Body of pancreas (tissue), 4 donors: ENCODE measurements around the gene LFNG. TPM values are rescaled to one million over a fixed set of nuclear protein-coding genes. Genes with fewer than 3 reads are reported as not detected.

Experiments
- ATAC-seq: fragments of 150-250 bp; one replicate; pipeline ENCODE4 v1.9.1; 2016
- DNase-seq, 4 donors: peaks; one replicate each; pipeline ENCODE4 v3.0.0-alpha.2; 2019
- H3K27ac ChIP-seq, 4 donors: fragments of 200-600 bp; sonication (generic); 1 replicate in 3 of 4; 2 replicates in 1 of 4; pipeline versions ENCODE4 v1.5.1 to v1.6.1; 2016 to 2019; ENCODE audit warnings: mild to moderate bottlenecking in 1 of 4, mixed read lengths in 1 of 4, moderate library complexity in 1 of 4
- H3K27me3 ChIP-seq, 2 donors: fragments of 200-600 bp; sonication (generic); one replicate each; pipeline ENCODE4 v1.6.0; 2016; ENCODE audit warnings: mild to moderate bottlenecking in 1 of 2
- H3K36me3 ChIP-seq, 2 donors: fragments of 200-600 bp; sonication (generic); replicated peaks in 1 of 2; 2 replicates each; pipeline ENCODE4 v1.5.1; 2016; ENCODE audit warnings: low read depth in 2 of 2; ENCODE audit not compliant: insufficient read depth in 1 of 2
- H3K4me1 ChIP-seq: fragments of 200-600 bp; sonication (generic); one replicate; pipeline ENCODE4 v1.6.0; 2016
- H3K4me3 ChIP-seq, 2 donors: fragments of 200-600 bp; sonication (generic); 1 replicate in 1 of 2; 2 replicates in 1 of 2; pipeline ENCODE4 v1.5.1; 2016 to 2019
- H3K9me3 ChIP-seq, 3 donors: fragments of 200-600 bp; sonication (generic); 1 replicate in 2 of 3; 2 replicates in 1 of 3; pipeline ENCODE4 v1.5.1; 2016
- POLR2A ChIP-seq, 3 donors: fragments of 450-650 bp; IDR thresholded peaks; one replicate each; pipeline ENCODE4 v1.6.1; 2016; ENCODE audit warnings: antibody characterized with exemption in 3 of 3, mild to moderate bottlenecking in 2 of 3
- WGBS, 2 donors: methylation state at CpG; one replicate each; pipeline ENCODE4 v1.1.5; 2017; 5-methylcytosine and 5-hydroxymethylcytosine counted together
- intact Hi-C: fragments of 100-400 bp; cut with DNase I; formaldehyde crosslinking; loops from one replicate; pipeline ENCODE4 v1.15.1; 2023
- total RNA-seq, 2 donors: library from RNA; depleted of rRNA; stranded (reverse); fragments of >200 nt; gene quantifications; one replicate each; pipeline ENCODE4 v1.1.0, GENCODE V29; 2016
- TF ChIP-seq, protein P1 (sequence below), 7 experiments: fragments of 450-650 bp in 4 of 7; fragments of 200-600 bp in 3 of 7; sonication (generic) in 3 of 7; IDR thresholded peaks; one replicate each; pipeline ENCODE4 v1.5.1; 2016 to 2019; ENCODE audit warnings: antibody characterized with exemption in 7 of 7

Gene LFNG
- total RNA-seq, 2 donors from 2014 or later = 47.8 to 142 TPM

DNA sequence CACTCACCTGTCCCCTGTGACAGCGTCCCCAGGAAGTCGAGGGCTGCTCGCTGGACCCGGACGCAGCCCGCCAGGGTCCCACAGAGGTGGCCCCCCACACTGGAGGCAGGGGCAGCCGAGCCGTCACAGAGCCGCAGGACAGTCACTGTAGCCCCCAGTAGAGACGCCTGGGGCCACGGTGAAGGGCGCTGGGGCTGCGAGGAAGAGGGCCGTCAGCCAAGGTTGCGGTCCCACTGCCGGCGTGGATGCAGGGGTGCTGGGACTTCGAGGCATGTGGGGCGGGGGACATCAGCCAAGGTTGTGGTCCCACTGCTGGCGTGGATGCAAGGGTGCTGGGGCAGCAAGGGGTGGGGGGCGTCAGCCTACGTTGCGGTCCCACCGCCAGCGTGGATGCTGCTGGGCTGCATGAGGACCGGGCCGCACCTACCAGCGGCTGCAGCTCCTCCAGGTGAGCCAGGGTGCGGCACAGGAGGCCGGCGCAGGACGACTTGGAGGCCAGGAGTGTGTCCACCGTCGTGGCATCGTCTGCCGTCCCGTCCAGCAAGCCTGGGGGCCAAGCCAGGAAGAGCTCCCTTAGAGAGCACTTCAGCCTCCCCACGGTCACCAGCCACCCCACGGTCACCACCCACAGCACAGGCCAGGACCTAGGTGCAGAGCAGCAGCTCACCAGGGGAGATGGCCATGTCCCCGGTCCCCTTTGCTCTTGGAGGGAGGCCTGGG lies 21.9 kb downstream of the LFNG start:
- TF ChIP-seq, protein P1, sequence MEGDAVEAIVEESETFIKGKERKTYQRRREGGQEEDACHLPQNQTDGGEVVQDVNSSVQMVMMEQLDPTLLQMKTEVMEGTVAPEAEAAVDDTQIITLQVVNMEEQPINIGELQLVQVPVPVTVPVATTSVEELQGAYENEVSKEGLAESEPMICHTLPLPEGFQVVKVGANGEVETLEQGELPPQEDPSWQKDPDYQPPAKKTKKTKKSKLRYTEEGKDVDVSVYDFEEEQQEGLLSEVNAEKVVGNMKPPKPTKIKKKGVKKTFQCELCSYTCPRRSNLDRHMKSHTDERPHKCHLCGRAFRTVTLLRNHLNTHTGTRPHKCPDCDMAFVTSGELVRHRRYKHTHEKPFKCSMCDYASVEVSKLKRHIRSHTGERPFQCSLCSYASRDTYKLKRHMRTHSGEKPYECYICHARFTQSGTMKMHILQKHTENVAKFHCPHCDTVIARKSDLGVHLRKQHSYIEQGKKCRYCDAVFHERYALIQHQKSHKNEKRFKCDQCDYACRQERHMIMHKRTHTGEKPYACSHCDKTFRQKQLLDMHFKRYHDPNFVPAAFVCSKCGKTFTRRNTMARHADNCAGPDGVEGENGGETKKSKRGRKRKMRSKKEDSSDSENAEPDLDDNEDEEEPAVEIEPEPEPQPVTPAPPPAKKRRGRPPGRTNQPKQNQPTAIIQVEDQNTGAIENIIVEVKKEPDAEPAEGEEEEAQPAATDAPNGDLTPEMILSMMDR (IDR thresholded peaks at IDR 0.05) = no peak
- no peak for TF ChIP-seq POLR2A (IDR thresholded peaks at IDR 0.05)
- intact Hi-C loops = no loop called here
- peaks cover 6 to 23% of the 10 kb centered on the region in 2 donors for H3K36me3 ChIP-seq
- no peaks in the 10 kb centered on the region for H3K27me3 ChIP-seq
- H3K9me3 ChIP-seq = no peaks in the 10 kb centered on the region
- H3K4me1 ChIP-seq = no peaks in the 10 kb centered on the region
- 91 to 93% methylated on average over 7 to 39 of the region's 40 CpGs for WGBS, 2 donors
- H3K4me3 ChIP-seq = no peak overlapping the region
- H3K27ac ChIP-seq = no peak overlapping the region
- DNase-seq (peak in 1 of 4 donors; percentile 13), ATAC-seq (no peak)

DNA sequence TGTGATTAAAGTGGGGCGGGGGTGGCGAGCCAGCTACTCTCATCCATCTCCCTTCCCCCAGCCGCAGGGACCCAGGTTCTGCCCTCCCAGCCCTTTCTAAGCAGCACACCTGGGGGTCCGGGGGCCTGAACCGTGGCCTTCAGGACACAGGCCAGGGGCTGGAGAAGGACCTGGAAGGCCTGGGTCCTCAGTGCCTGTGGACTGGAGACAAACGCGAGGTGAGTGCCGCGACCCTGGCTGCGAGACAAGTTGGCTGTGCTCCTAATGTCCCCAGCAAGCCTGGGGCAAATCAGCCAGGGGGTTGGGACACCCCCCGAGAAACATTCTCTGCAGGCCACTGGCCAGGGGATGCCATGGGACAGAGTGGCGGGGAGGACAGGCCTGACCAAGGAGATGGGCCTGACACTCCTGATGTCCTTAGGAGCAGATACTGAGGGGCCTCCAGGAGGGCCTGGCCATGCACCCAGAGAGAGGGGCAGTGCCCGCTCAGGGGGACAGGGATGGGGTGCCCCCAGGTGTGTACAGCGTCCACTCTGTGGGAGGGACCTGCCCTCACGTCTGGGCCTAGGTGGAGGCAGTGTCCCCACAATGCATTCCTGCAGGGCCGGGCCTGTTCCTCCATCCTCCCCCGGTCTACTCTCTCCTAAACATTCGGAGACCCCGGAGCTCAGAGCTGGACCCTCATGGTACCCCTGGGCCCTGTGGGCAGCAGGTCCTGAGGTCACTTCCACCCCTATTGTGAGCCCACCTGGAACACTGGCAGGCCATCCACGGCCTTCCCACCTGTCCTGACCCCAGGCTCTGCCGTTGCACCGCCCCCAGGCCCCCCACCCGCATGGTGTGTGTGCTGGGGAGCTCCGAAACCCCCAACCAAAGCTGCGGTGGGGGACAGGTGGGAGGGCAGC lies 22.7 kb downstream of the LFNG start:
- H3K27me3 ChIP-seq = no peaks in the 10 kb centered on the region
- no peaks in the 10 kb centered on the region for H3K4me1 ChIP-seq
- DNase-seq = peak in 1 of 4 donors; percentile 10
- no peaks in the 10 kb centered on the region for H3K9me3 ChIP-seq
- no peak overlapping the region for H3K27ac ChIP-seq
- TF ChIP-seq, protein P1 (IDR thresholded peaks at IDR 0.05) = no peak
- no peak for TF ChIP-seq POLR2A (IDR thresholded peaks at IDR 0.05)
- 84 to 97% methylated on average over 6 to 22 of the region's 25 CpGs for WGBS, 2 donors
- intact Hi-C loops = no loop called here
- peaks cover 6 to 30% of the 10 kb centered on the region in 2 donors for H3K36me3 ChIP-seq
- ATAC-seq = no peak
- no peak overlapping the region for H3K4me3 ChIP-seq

DNA sequence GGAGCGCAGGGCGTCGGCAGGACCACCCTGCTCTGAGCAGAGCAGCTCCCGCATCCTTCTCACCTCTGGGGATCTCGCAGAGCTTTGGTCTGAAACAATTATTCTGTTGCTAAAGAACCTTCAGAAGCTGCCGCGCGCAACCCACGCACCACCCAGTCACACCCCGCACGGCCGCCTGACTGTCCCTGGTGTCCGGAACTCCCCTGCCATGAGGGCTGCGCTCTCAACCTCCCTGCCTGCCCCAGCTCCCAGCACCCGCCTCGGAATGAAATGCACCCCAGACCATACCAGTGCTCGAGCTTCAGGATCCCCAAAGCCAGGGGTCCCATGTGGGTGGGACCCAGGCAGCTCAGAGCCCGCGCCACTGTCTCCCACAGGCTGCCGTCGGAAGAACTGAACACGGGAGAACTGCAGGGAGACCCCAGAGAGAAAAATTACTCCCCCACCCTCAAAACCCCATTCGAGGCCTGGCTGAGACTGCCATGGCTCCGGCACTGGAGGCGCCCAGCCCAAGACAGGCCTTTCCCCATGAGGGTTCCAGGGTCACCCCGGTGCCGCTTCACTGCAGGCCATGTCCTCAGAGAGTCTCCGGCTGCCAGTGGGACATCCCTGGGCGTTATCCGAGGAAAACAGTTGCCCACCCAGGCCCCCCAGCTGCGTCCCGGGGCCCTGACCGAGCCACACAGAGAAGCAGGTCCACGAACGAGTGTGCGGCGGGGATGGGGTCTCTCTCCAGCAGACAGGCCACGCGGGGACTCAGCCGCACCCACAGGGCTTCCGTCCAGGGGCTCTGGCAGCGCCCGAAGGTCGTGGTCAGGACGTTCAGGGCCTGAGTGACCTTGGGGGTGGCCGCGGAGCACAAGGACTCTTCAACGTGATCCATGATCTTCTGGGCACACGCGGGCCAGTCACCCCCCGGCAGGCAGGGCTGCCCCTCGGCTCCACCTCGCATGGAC lies 23.6 kb downstream of the LFNG start:
- Histone ChIP-seq H3K4me1 (no peaks in the 10 kb centered on the region), H3K9me3 (no peaks in the 10 kb centered on the region), H3K27me3 (no peaks in the 10 kb centered on the region), H3K4me3 (no peak overlapping the region), H3K36me3 (peaks cover 6 to 32% of the 10 kb centered on the region in 2 donors), H3K27ac (no peak overlapping the region)
- TF ChIP-seq, protein P1 (IDR thresholded peaks at IDR 0.05) = no peak
- TF ChIP-seq POLR2A (IDR thresholded peaks at IDR 0.05) = no peak
- ATAC-seq (no peak), DNase-seq (no peak)
- 89 to 93% methylated on average over 11 to 50 of the region's 53 CpGs for WGBS, 2 donors
- intact Hi-C loops = no loop called here

DNA sequence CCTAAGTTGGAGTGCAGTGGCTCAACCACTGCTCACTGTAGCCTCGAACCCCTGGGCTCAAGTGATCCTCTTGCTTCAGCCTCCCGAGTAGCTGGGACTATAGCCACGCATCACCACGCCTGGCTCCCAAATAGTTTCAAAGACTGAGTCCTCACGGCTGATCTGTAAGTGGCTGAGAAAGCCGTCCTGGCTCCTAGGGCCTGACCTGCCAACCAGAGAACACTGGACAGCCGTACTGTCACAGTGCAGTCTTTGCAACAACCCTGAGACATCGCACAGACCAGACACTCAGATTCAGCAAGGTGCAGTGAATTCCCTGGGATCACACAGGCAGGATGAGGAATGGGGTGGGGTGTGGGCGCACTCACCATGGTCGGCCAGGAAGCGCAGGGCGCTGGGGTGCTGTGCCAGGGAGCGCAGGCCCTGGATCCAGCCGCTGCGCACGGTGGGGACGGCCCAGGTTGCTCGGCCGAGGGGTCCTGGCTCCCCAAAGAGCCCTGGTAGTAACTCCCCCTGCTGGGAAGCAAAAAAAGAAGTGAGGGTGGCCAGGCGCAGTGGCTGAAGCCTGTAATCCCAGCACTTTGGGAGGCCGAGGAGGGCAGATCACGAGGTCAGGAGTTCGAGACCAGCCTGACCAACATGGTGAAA lies 25.1 kb downstream of the LFNG start:
- no peak for DNase-seq
- Histone ChIP-seq H3K9me3 (no peaks in the 10 kb centered on the region), H3K4me3 (no peak overlapping the region), H3K36me3 (peaks cover 4 to 32% of the 10 kb centered on the region in 2 donors), H3K27me3 (no peaks in the 10 kb centered on the region), H3K27ac (no peak overlapping the region), H3K4me1 (no peaks in the 10 kb centered on the region)
- intact Hi-C loops = no loop called here
- no peak for ATAC-seq
- 93 to 94% methylated on average over 18 to 20 of the region's 23 CpGs for WGBS, 2 donors
- TF ChIP-seq, protein P1 (IDR thresholded peaks at IDR 0.05) = no peak
- no peak for TF ChIP-seq POLR2A (IDR thresholded peaks at IDR 0.05)
